Psoas muscle (tissue), 8 donors: ENCODE data around the gene ZNF366. TPM values are rescaled to one million over a fixed set of nuclear protein-coding genes. Genes with fewer than 3 reads are reported as not detected.
A peak's percentile ranks its signal among the peaks of the same experiment; 100 is the strongest.

Experiments used
- ATAC-seq, 4 donors: fragments of 200-7000 bp; cut with Tn5 transposase; one replicate each; pipeline ENCODE4 v1.9.1; 2020; ENCODE audit warnings: moderate library complexity in 3 of 4, mild to moderate bottlenecking in 2 of 4
- DNase-seq, 2 donors: peaks; one replicate each; pipeline ENCODE4 v3.0.0-alpha.2; 2020
- H3K27ac ChIP-seq: fragments of 200-600 bp; one replicate; pipeline ENCODE4 v1.8.0; 2022
- H3K27me3 ChIP-seq, 3 donors: fragments of 200-600 bp in 1 of 3; one replicate each; pipeline versions ENCODE4 v1.6.1 to v1.8.0; 2013 to 2022; ENCODE audit warnings: low read length in 2 of 3, mild to moderate bottlenecking in 2 of 3, moderate library complexity in 1 of 3; ENCODE audit not compliant: insufficient read depth in 3 of 3
- H3K36me3 ChIP-seq, 2 donors: fragments of 200-600 bp in 1 of 2; one replicate each; pipeline versions ENCODE4 v1.6.1 to v1.8.0; 2013 to 2022; ENCODE audit warnings: low read depth in 1 of 2, mild to moderate bottlenecking in 1 of 2, moderate library complexity in 1 of 2; ENCODE audit not compliant: insufficient read depth in 1 of 2
- H3K4me1 ChIP-seq: fragments of 200-600 bp; one replicate; pipeline ENCODE4 v1.8.0; 2022
- H3K4me3 ChIP-seq: fragments of 200-600 bp; one replicate; pipeline ENCODE4 v1.8.0; 2022; ENCODE audit warnings: mild to moderate bottlenecking
- H3K9me3 ChIP-seq: fragments of 200-600 bp; one replicate; pipeline ENCODE4 v1.8.0; 2022
- CTCF ChIP-seq: fragments of 200-600 bp; IDR thresholded peaks from one replicate; pipeline ENCODE4 v1.8.0; 2022; ENCODE audit warnings: antibody characterized with exemption
- WGBS, 3 donors: extraction: QIAGEN DNeasy Blood & Tissue Kit; methylation state at CpG; one replicate each; pipeline versions ENCODE4 v1.1.6 to v1.1.7; 2013; 5-methylcytosine and 5-hydroxymethylcytosine counted together
- intact Hi-C, 2 donors: fragments of 100-400 bp; cut with DNase I; formaldehyde crosslinking; loops; one replicate each; pipeline versions ENCODE4 v1.11.0 to v1.14.2; 2022
- polyA plus RNA-seq, 3 donors: library from polyadenylated mRNA; stranded (reverse); fragments of 200-250 nt; gene quantifications; one replicate each; pipeline ENCODE4 v1.2.3, GENCODE V29; 2013
- total RNA-seq, 4 donors: library from RNA; stranded (reverse); fragmentation: NEBNext Ultra II Directional in 2 of 4; extraction: Animal tissue kit (Norgen Biotek cat#: 25700) in 2 of 4; gene quantifications; one replicate each; pipeline versions ENCODE4 v1.2.1 to v1.2.4, GENCODE V29; 2021 to 2023
- donor health status: healthy with polysubstance abuse.
- donor health status: DM: no; HTN: no; CAD: no; lungs with moderate emphysema.
- donor health status: Bipolar disorder and iron deficiency.
- donor health status: healthy.
- donor health status: DM: yes; HTN: yes; CAD: no.
- donor health status: DM: no; HTN: no; CAD: no.
- donor health status: DM: no; HTN: no; CAD: no.
- donor health status: DM: yes; HTN: yes; CAD: no.

The ZNF366 gene
- total and polyA plus RNA-seq, 7 donors, result 1.2 to 6.6 (median 3.4) TPM

- peak overlapping the region; percentile 39 for H3K27ac ChIP-seq
- ATAC-seq, result peak in 1 of 4 donors; percentile 19
- H3K9me3 ChIP-seq, result peaks cover 20% of the 10 kb centered on the region
- H3K4me3 ChIP-seq, result no peak overlapping the region
- intact Hi-C loops, result no loop called here
- no peaks in the 10 kb centered on the region for H3K27me3 ChIP-seq
- no peaks in the 10 kb centered on the region for H3K36me3 ChIP-seq
- peaks cover 12% of the 10 kb centered on the region for H3K4me1 ChIP-seq
- WGBS, 3 donors, result 37 to 54% (median 46%) methylated on average over 4 of the region's 4 CpGs
- TF ChIP-seq CTCF, result peak; percentile 34
- DNase-seq, result no peak
Measured at GRCh38 chr5:72402959-72403628, 104.1 kb downstream of the ZNF366 start.

- peaks cover 12% of the 10 kb centered on the region for H3K4me1 ChIP-seq
- no peak overlapping the region for H3K4me3 ChIP-seq
- no peaks in the 10 kb centered on the region for H3K27me3 ChIP-seq
- peak overlapping the region; percentile 39 for H3K27ac ChIP-seq
- TF ChIP-seq CTCF, result no peak
- DNase-seq, result no peak
- 3 to 7% (median 6%) methylated on average over 2 of the region's 2 CpGs for WGBS, 3 donors
- H3K36me3 ChIP-seq, result no peaks in the 10 kb centered on the region
- ATAC-seq, result peak in 3 of 4 donors; percentile 41 to 65 (median 60)
- H3K9me3 ChIP-seq, result peaks cover 20% of the 10 kb centered on the region
- intact Hi-C loops, result no loop called here
Measured at GRCh38 chr5:72402381-72402890, 104.8 kb downstream of the ZNF366 start.

GRCh38 chr5:72400950-72401349, 106.3 kb downstream of the ZNF366 start:
- ATAC-seq (no peak), DNase-seq (no peak)
- 60 to 100% (median 97%) methylated on average over 1 of the region's 1 CpG for WGBS, 3 donors
- Histone ChIP-seq H3K4me1 (peaks cover 12% of the 10 kb centered on the region), H3K27me3 (no peaks in the 10 kb centered on the region), H3K4me3 (no peak overlapping the region), H3K9me3 (peaks cover 20% of the 10 kb centered on the region), H3K36me3 (no peaks in the 10 kb centered on the region), H3K27ac (no peak overlapping the region)
- intact Hi-C loops, result no loop called here
- TF ChIP-seq CTCF, result no peak

GRCh38 chr5:72397836-72398235, 109.4 kb downstream of the ZNF366 start:
- Histone ChIP-seq H3K27me3 (no peaks in the 10 kb centered on the region), H3K9me3 (peaks cover 14% of the 10 kb centered on the region), H3K36me3 (no peaks in the 10 kb centered on the region), H3K4me3 (no peak overlapping the region), H3K27ac (no peak overlapping the region), H3K4me1 (peaks cover 18% of the 10 kb centered on the region)
- ATAC-seq (no peak), DNase-seq (no peak)
- intact Hi-C loops, result no loop called here
- TF ChIP-seq CTCF, result no peak
- WGBS, 3 donors, result 72 to 80% (median 75%) methylated on average over 6 of the region's 6 CpGs
